Measurements from ENCODE around the gene HORMAD2. TPM values are rescaled to one million over a fixed set of nuclear protein-coding genes. Genes with fewer than 3 reads are reported as not detected.

Gene HORMAD2
- total RNA-seq, 6 experiments from 2014 or later, result not detected

- no peak for DNase-seq
- H3K4me1 Mint-ChIP-seq (ENCODE audit: low read depth), result peaks cover 7% of the 10 kb centered on the region
- no peak overlapping the region for H3K27ac Mint-ChIP-seq
- no peaks in the 10 kb centered on the region for H3K36me3 Mint-ChIP-seq (ENCODE audit: low read depth)
- no peaks in the 10 kb centered on the region for H3K9me3 Mint-ChIP-seq
- H3K4me3 Mint-ChIP-seq, result no peak overlapping the region
- TF ChIP-seq, protein P1, sequence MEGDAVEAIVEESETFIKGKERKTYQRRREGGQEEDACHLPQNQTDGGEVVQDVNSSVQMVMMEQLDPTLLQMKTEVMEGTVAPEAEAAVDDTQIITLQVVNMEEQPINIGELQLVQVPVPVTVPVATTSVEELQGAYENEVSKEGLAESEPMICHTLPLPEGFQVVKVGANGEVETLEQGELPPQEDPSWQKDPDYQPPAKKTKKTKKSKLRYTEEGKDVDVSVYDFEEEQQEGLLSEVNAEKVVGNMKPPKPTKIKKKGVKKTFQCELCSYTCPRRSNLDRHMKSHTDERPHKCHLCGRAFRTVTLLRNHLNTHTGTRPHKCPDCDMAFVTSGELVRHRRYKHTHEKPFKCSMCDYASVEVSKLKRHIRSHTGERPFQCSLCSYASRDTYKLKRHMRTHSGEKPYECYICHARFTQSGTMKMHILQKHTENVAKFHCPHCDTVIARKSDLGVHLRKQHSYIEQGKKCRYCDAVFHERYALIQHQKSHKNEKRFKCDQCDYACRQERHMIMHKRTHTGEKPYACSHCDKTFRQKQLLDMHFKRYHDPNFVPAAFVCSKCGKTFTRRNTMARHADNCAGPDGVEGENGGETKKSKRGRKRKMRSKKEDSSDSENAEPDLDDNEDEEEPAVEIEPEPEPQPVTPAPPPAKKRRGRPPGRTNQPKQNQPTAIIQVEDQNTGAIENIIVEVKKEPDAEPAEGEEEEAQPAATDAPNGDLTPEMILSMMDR (IDR thresholded peaks at IDR 0.05), result no peak
- H3K27me3 Mint-ChIP-seq (ENCODE audit: insufficient read depth), result peaks cover 24% of the 10 kb centered on the region
Observed at GRCh38 chr22:30183861-30184278, 103.6 kb downstream of the HORMAD2 start.

- no peaks in the 10 kb centered on the region for H3K9me3 Mint-ChIP-seq
- H3K4me3 Mint-ChIP-seq, result no peak overlapping the region
- no peak overlapping the region for H3K27ac Mint-ChIP-seq
- DNase-seq, result no peak
- H3K4me1 Mint-ChIP-seq (ENCODE audit: low read depth), result peaks cover 7% of the 10 kb centered on the region
- no peaks in the 10 kb centered on the region for H3K36me3 Mint-ChIP-seq (ENCODE audit: low read depth)
- TF ChIP-seq, protein P1 (IDR thresholded peaks at IDR 0.05), result no peak
- H3K27me3 Mint-ChIP-seq (ENCODE audit: insufficient read depth), result peaks cover 20% of the 10 kb centered on the region
Observed at GRCh38 chr22:30185129-30185528, 104.9 kb downstream of the HORMAD2 start.

GRCh38 chr22:30185549-30185948 lies 105.3 kb downstream of the HORMAD2 start:
- TF ChIP-seq, protein P1 (IDR thresholded peaks at IDR 0.05), result no peak
- DNase-seq, result no peak
- Mint-ChIP-seq H3K27me3 (ENCODE audit: insufficient read depth) (peaks cover 21% of the 10 kb centered on the region), H3K36me3 (ENCODE audit: low read depth) (no peaks in the 10 kb centered on the region), H3K9me3 (no peaks in the 10 kb centered on the region), H3K27ac (no peak overlapping the region), H3K4me3 (no peak overlapping the region), H3K4me1 (ENCODE audit: low read depth) (peaks cover 7% of the 10 kb centered on the region)

DNA sequence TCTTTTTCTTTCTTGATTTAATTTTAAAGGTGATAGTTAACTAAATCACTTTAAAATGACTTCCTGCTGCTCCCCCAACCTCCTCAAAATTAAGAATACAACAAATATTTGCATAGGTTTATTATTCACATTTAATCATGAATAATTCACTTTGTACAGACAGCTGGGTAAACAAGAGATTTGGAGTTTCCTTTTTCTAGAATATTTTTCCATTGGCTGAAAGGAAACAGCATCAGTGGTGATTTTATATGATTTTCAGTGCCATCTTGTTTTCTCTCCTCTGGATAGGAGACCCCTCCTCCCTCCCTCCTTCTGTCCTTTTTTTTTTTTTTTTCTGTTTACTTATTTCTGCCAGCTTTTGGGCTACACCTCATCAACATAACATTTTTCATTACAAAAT lies 105.8 kb downstream of the HORMAD2 start:
- Mint-ChIP-seq H3K27me3 (ENCODE audit: insufficient read depth) (peaks cover 22% of the 10 kb centered on the region), H3K4me3 (no peak overlapping the region), H3K36me3 (ENCODE audit: low read depth) (no peaks in the 10 kb centered on the region), H3K4me1 (ENCODE audit: low read depth) (peaks cover 12% of the 10 kb centered on the region), H3K9me3 (no peaks in the 10 kb centered on the region), H3K27ac (no peak overlapping the region)
- no peak for DNase-seq
- TF ChIP-seq, protein P1 (IDR thresholded peaks at IDR 0.05), result no peak

GRCh38 chr22:30186510-30186909 lies 106.2 kb downstream of the HORMAD2 start:
- no peak for DNase-seq
- Mint-ChIP-seq H3K9me3 (no peaks in the 10 kb centered on the region), H3K4me1 (ENCODE audit: low read depth) (peaks cover 16% of the 10 kb centered on the region), H3K36me3 (ENCODE audit: low read depth) (no peaks in the 10 kb centered on the region), H3K27ac (no peak overlapping the region), H3K4me3 (no peak overlapping the region), H3K27me3 (ENCODE audit: insufficient read depth) (peaks cover 18% of the 10 kb centered on the region)
- TF ChIP-seq, protein P1 (IDR thresholded peaks at IDR 0.05), result no peak

DNA sequence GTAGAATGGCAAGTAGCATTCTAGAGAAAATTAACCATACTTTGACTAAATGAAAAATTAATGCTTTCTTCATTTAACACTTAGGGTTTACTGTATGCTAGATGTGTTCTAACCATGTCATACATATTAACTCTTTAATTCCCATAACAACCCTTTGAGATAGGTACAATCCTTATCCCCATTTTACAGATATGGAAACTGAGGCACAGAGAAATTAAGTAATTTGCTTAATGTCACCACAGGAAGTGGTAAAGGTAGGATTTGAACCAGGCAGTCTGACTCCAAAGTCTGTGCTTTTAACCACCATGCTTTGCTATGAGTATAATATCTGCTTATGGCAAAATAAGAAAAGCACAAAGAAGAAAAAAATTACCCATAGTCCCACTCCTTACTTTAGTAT lies 106.8 kb downstream of the HORMAD2 start:
- H3K36me3 Mint-ChIP-seq (ENCODE audit: low read depth), result no peaks in the 10 kb centered on the region
- DNase-seq, result no peak
- H3K4me1 Mint-ChIP-seq (ENCODE audit: low read depth), result peaks cover 20% of the 10 kb centered on the region
- peaks cover 13% of the 10 kb centered on the region for H3K27me3 Mint-ChIP-seq (ENCODE audit: insufficient read depth)
- TF ChIP-seq, protein P1 (IDR thresholded peaks at IDR 0.05), result no peak
- no peak overlapping the region for H3K4me3 Mint-ChIP-seq
- H3K27ac Mint-ChIP-seq, result no peak overlapping the region
- no peaks in the 10 kb centered on the region for H3K9me3 Mint-ChIP-seq

All from HFFc6 (cell line).